OCI-LY1 (cell line): ENCODE data around the gene RNF166.

Experiments
- H2AFZ ChIP-seq: fragments of 200-600 bp; sonication (generic), shearing (Covaris generic); 2 replicates; pipeline ENCODE4 v1.6.0; 2014; ENCODE audit warnings: antibody characterized with exemption, mild to moderate bottlenecking, low read length
- H3F3A ChIP-seq: fragments of 200-600 bp; sonication (generic), shearing (Covaris generic); 2 replicates; pipeline ENCODE4 v1.6.0; 2014; ENCODE audit warnings: mild to moderate bottlenecking, antibody characterized with exemption, low read length, moderate library complexity; ENCODE audit not compliant: insufficient read depth
- H3K27ac ChIP-seq: fragments of 200-600 bp; sonication (generic); 2 replicates; pipeline ENCODE4 v1.5.1; 2014; ENCODE audit warnings: low read length, mixed run types, mild to moderate bottlenecking, low read depth; ENCODE audit not compliant: poor library complexity, severe bottlenecking
- H3K27me3 ChIP-seq: fragments of 200-600 bp; sonication (generic); 2 replicates; pipeline ENCODE4 v1.6.0; 2014; ENCODE audit warnings: antibody characterized with exemption, mild to moderate bottlenecking, low read length, moderate library complexity; ENCODE audit not compliant: insufficient read depth
- H3K36me3 ChIP-seq: fragments of 200-600 bp; sonication (generic); 2 replicates; pipeline ENCODE4 v1.6.1; 2014; ENCODE audit warnings: mild to moderate bottlenecking, antibody characterized with exemption, low read length, moderate library complexity, mixed read lengths; ENCODE audit not compliant: insufficient read depth
- H3K4me1 ChIP-seq: fragments of 200-600 bp; sonication (generic); 2 replicates; pipeline ENCODE4 v1.5.1; 2014; ENCODE audit warnings: mild to moderate bottlenecking, low read length, moderate library complexity; ENCODE audit not compliant: insufficient read depth, severe bottlenecking
- H3K4me2 ChIP-seq: fragments of 200-600 bp; sonication (generic), shearing (Covaris generic); 2 replicates; pipeline ENCODE4 v1.6.1; 2014; ENCODE audit warnings: low read length
- H3K4me3 ChIP-seq: fragments of 200-600 bp; sonication (generic); 2 replicates; pipeline ENCODE4 v1.5.1; 2014; ENCODE audit warnings: low read length, low read depth, mild to moderate bottlenecking, mixed read lengths; ENCODE audit not compliant: poor library complexity, severe bottlenecking
- H3K79me2 ChIP-seq: fragments of 200-600 bp; shearing (Covaris generic); 2 replicates; pipeline ENCODE4 v1.6.1; 2016; ENCODE audit warnings: mixed run types, low read length, mixed read lengths; ENCODE audit not compliant: insufficient read depth
- H3K9ac ChIP-seq: fragments of 200-600 bp; sonication (generic), shearing (Covaris generic); 2 replicates; pipeline ENCODE4 v1.6.1; 2014; ENCODE audit warnings: mild to moderate bottlenecking, low read length, mixed read lengths
- H3K9me2 ChIP-seq: fragments of 200-600 bp; sonication (generic), shearing (Covaris generic); 2 replicates; pipeline ENCODE4 v1.6.1; 2014; ENCODE audit warnings: low read depth, mild to moderate bottlenecking, low read length, mixed read lengths
- H3K9me3 ChIP-seq: fragments of 200-600 bp; shearing (Covaris generic); 2 replicates; pipeline ENCODE4 v1.6.1; 2014; ENCODE audit warnings: low read length, mixed read lengths
- H4K20me1 ChIP-seq: fragments of 200-600 bp; sonication (generic), shearing (Covaris generic); 2 replicates; pipeline ENCODE4 v1.6.0; 2016; ENCODE audit warnings: mild to moderate bottlenecking, low read length; ENCODE audit not compliant: insufficient read depth
- EZH2 ChIP-seq: fragments of 200-600 bp; sonication (generic), shearing (Covaris generic); IDR thresholded peaks from 2 replicates; pipeline ENCODE4 v1.8.0; 2017; ENCODE audit warnings: borderline replicate concordance, mixed run types, mild to moderate bottlenecking, antibody characterized with exemption, low read length, moderate library complexity, mixed read lengths
- TF ChIP-seq, protein P1 (sequence below): fragments of 200-600 bp; sonication (generic), shearing (Covaris generic); IDR thresholded peaks from 2 replicates; pipeline ENCODE4 v1.5.1; 2017; ENCODE audit warnings: mild to moderate bottlenecking, antibody characterized with exemption, low read length, moderate library complexity, mixed read lengths

Gene RNF166

GRCh38 chr16:88649924-88650748 is 56.1 kb downstream of the RNF166 start:
- Histone ChIP-seq H3K27me3 (no peaks in the 10 kb centered on the region), H3K36me3 (peaks cover 79% of the 10 kb centered on the region), H3K9me2 (no peaks in the 10 kb centered on the region), H3K79me2 (no peaks in the 10 kb centered on the region), H3K4me3 (peak overlapping the region; percentile 94), H2AFZ (no peak overlapping the region), H3K4me2 (peak overlapping the region; percentile 96), H3K9me3 (no peaks in the 10 kb centered on the region), H4K20me1 (no peaks in the 10 kb centered on the region), H3K9ac (peak overlapping the region; percentile 96), H3K4me1 (peaks cover 36% of the 10 kb centered on the region), H3K27ac (peak overlapping the region; percentile 95), H3F3A (no peaks in the 10 kb centered on the region)
- TF ChIP-seq EZH2: no peak
- TF ChIP-seq, protein P1, sequence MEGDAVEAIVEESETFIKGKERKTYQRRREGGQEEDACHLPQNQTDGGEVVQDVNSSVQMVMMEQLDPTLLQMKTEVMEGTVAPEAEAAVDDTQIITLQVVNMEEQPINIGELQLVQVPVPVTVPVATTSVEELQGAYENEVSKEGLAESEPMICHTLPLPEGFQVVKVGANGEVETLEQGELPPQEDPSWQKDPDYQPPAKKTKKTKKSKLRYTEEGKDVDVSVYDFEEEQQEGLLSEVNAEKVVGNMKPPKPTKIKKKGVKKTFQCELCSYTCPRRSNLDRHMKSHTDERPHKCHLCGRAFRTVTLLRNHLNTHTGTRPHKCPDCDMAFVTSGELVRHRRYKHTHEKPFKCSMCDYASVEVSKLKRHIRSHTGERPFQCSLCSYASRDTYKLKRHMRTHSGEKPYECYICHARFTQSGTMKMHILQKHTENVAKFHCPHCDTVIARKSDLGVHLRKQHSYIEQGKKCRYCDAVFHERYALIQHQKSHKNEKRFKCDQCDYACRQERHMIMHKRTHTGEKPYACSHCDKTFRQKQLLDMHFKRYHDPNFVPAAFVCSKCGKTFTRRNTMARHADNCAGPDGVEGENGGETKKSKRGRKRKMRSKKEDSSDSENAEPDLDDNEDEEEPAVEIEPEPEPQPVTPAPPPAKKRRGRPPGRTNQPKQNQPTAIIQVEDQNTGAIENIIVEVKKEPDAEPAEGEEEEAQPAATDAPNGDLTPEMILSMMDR: no peak

DNA sequence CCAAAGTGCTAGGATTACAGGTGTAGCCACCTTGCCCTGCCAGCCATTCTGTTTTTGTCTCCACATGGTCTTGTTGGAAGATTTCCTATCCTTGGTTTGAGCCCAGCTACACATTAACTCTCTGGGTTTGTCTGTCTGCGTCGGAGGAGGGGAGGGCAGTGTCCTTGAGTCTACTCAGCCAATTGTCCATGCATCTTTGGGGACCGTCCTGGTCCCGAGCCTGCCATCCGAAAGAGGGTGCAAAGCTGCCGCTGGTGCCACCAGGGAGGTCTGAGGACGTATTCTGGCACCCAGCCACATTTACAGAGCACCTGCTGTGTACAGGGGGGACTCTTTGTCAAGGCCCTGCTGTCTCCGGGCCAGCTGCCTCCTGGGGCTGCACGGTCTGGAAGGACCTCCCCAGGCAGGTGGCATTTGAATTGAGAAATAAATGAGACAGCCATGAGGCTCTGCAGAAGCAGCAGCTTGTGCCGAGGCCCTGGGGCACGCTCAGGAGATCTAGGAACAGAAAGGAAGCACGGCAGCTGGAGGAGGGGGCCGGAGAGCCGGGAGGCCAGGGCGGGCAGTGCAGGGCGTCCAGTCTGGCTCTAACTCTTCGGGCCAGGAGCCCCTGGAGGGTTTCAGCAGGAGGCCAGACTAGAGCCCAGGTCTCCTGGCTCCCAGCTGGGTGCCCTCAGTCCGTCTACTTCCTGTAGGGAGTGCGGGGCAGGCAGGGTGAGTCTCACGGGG is 56.8 kb downstream of the RNF166 start:
- Histone ChIP-seq H3K9ac (peak overlapping the region; percentile 96), H3K79me2 (no peaks in the 10 kb centered on the region)

GRCh38 chr16:88647178-88648070 is 58.8 kb downstream of the RNF166 start:
- H3K4me2 ChIP-seq: no peak overlapping the region; the same call in 1 of the 2 replicates
- no peak overlapping the region for H3K4me3 ChIP-seq
- H3K36me3 ChIP-seq: peaks cover 78% of the 10 kb centered on the region
- H3K27ac ChIP-seq: no peak overlapping the region
- peaks cover 36% of the 10 kb centered on the region for H3K4me1 ChIP-seq
- H4K20me1 ChIP-seq: no peaks in the 10 kb centered on the region
- no peaks in the 10 kb centered on the region for H3F3A ChIP-seq
- no peaks in the 10 kb centered on the region for H3K9me3 ChIP-seq
- no peak overlapping the region for H3K9ac ChIP-seq
- no peak overlapping the region for H2AFZ ChIP-seq
- H3K79me2 ChIP-seq: no peaks in the 10 kb centered on the region
- H3K9me2 ChIP-seq: no peaks in the 10 kb centered on the region
- TF ChIP-seq, protein P1: no peak
- no peak for TF ChIP-seq EZH2
- H3K27me3 ChIP-seq: no peaks in the 10 kb centered on the region

More for the DNA sequence above, 56.8 kb downstream of the RNF166 start:
- Histone ChIP-seq H3K9me3 (no peaks in the 10 kb centered on the region), H3K36me3 (peaks cover 77% of the 10 kb centered on the region), H3F3A (no peaks in the 10 kb centered on the region), H4K20me1 (no peaks in the 10 kb centered on the region), H3K27me3 (no peaks in the 10 kb centered on the region), H3K27ac (peak overlapping the region; percentile 95), H2AFZ (no peak overlapping the region), H3K4me3 (peak overlapping the region; percentile 94), H3K9me2 (no peaks in the 10 kb centered on the region), H3K4me1 (peaks cover 36% of the 10 kb centered on the region), H3K4me2 (peak overlapping the region; percentile 96)
- TF ChIP-seq, protein P1: no peak
- no peak for TF ChIP-seq EZH2
